Gastroesophageal sphincter (tissue), 4 donors: ENCODE results near the gene TPM4. TPM values are rescaled to one million over a fixed set of nuclear protein-coding genes. Genes with fewer than 3 reads are reported as not detected.

Experiments used
- ATAC-seq: fragments of 150-250 bp; one replicate; pipeline ENCODE4 v1.9.1; 2016; ENCODE audit warnings: mild to moderate bottlenecking, moderate library complexity
- H3K27ac ChIP-seq, 4 donors: fragments of 200-600 bp; sonication (generic) in 3 of 4; 1 replicate in 3 of 4; 2 replicates in 1 of 4; pipeline ENCODE4 v1.5.1; 2016 to 2019
- H3K27me3 ChIP-seq: fragments of 200-600 bp; sonication (generic); one replicate; pipeline ENCODE4 v1.5.1; 2019
- H3K36me3 ChIP-seq, 2 donors: fragments of 200-600 bp; sonication (generic); one replicate each; pipeline ENCODE4 v1.5.1; 2019; ENCODE audit warnings: control low read depth in 1 of 2
- H3K4me1 ChIP-seq, 3 donors: fragments of 200-600 bp; sonication (generic); 1 replicate in 2 of 3; 2 replicates in 1 of 3; pipeline ENCODE4 v1.5.1; 2016 to 2019; ENCODE audit warnings: control low read depth in 2 of 3
- H3K4me3 ChIP-seq, 2 donors: fragments of 200-600 bp; sonication (generic); one replicate each; pipeline ENCODE4 v1.5.1; 2019; ENCODE audit warnings: mild to moderate bottlenecking in 1 of 2, moderate library complexity in 1 of 2
- H3K9me3 ChIP-seq, 3 donors: fragments of 200-600 bp; sonication (generic); one replicate each; pipeline ENCODE4 v1.5.1; 2017 to 2019; ENCODE audit warnings: control low read depth in 2 of 3
- EP300 ChIP-seq: sonication (generic); formaldehyde crosslinking; IDR thresholded peaks from one replicate; pipeline ENCODE4 v1.6.1; 2017; ENCODE audit warnings: antibody characterized with exemption, mild to moderate bottlenecking
- POLR2A ChIP-seq, 2 donors: fragments of 450-650 bp; IDR thresholded peaks; one replicate each; pipeline ENCODE4 v1.6.1; 2017; ENCODE audit warnings: antibody characterized with exemption in 2 of 2, mild to moderate bottlenecking in 2 of 2, moderate library complexity in 1 of 2
- POLR2AphosphoS5 ChIP-seq: sonication (generic); formaldehyde crosslinking; IDR thresholded peaks from one replicate; pipeline ENCODE4 v1.6.1; 2017; ENCODE audit warnings: antibody characterized with exemption
- WGBS, 2 donors: methylation state at CpG; one replicate each; pipeline ENCODE4 v1.1.5; 2018; ENCODE audit warnings: low coverage in 1 of 2; 5-methylcytosine and 5-hydroxymethylcytosine counted together
- total RNA-seq, 4 donors: library from RNA; depleted of rRNA; stranded (reverse); fragments of >200 nt; gene quantifications; one replicate each; pipeline ENCODE4 v1.1.0, GENCODE V29; 2016
- TF ChIP-seq, protein P1 (sequence below), 4 experiments: fragments of 200-600 bp in 2 of 4; fragments of 450-650 bp in 2 of 4; sonication (generic) in 1 of 4; IDR thresholded peaks; one replicate each; pipeline ENCODE4 v1.5.1; 2017 to 2019; ENCODE audit warnings: antibody characterized with exemption in 4 of 4, mild to moderate bottlenecking in 2 of 4, moderate library complexity in 2 of 4

Gene TPM4
- total RNA-seq, 4 donors from 2014 or later: 351 to 486 (median 404) TPM

DNA sequence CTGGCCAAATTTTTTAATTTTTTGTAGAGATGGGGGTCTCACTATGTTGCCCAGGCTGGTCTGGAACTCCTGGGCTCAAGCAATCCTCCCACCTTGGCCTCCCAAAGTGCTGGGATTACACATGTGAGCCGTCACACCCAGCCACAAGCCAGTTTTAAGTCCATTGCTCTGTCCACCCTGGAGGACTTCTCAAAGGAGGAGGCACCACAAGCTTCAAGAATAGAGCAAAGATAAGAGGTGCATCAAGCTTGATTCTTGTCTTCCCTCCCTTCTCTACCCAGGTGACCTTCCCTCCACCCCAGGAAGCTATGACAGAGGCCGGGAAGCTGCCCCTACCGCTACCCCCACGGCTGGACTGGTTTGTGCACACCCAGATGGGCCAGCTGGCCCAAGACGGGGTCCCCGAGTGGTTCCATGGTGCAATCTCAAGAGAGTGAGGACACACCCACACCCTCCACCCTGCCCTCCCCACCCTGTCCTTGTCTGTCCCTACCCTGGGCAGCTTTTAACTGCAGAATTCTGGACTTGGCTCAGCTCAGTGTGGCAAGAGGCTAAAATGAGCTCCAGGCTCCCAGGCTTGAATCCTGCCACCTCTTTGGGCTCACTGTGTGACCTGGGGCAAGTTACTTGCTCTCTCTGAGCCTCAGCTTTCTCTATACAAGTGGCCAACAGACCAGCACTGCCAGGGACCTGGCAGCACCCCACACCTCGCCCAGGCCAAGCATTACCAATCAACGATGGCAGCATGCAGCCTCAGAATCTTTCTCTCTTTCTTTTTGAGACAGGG is 72.3 kb downstream of the TPM4 start:
- H3K27ac ChIP-seq: no peak overlapping the region
- H3K27me3 ChIP-seq: peaks cover 6% of the 10 kb centered on the region
- no peak overlapping the region for H3K4me3 ChIP-seq
- WGBS, 2 donors: 92% methylated on average over 2 of the region's 8 CpGs; no CpG with 5 or more reads in 1 of the 2 donors
- H3K9me3 ChIP-seq: no peaks in the 10 kb centered on the region
- no peak for ATAC-seq
- H3K4me1 ChIP-seq: no peaks in the 10 kb centered on the region
- no peaks in the 10 kb centered on the region for H3K36me3 ChIP-seq
- TF ChIP-seq POLR2AphosphoS5 (no peak), EP300 (no peak), POLR2A (IDR thresholded peaks at IDR 0.05) (no peak)
- TF ChIP-seq, protein P1, sequence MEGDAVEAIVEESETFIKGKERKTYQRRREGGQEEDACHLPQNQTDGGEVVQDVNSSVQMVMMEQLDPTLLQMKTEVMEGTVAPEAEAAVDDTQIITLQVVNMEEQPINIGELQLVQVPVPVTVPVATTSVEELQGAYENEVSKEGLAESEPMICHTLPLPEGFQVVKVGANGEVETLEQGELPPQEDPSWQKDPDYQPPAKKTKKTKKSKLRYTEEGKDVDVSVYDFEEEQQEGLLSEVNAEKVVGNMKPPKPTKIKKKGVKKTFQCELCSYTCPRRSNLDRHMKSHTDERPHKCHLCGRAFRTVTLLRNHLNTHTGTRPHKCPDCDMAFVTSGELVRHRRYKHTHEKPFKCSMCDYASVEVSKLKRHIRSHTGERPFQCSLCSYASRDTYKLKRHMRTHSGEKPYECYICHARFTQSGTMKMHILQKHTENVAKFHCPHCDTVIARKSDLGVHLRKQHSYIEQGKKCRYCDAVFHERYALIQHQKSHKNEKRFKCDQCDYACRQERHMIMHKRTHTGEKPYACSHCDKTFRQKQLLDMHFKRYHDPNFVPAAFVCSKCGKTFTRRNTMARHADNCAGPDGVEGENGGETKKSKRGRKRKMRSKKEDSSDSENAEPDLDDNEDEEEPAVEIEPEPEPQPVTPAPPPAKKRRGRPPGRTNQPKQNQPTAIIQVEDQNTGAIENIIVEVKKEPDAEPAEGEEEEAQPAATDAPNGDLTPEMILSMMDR (IDR thresholded peaks at IDR 0.05): no peak

Other genes with a start within 250 kb of the TPM4 start
- gene CYP4F2, start 178.4 kb upstream of the TPM4 start, total RNA-seq: not detected
- gene CYP4F11, start 142.0 kb upstream of the TPM4 start, total RNA-seq: 1 to 10 TPM in 2 of 4 donors, not detected in 2; 2.3 TPM
- not detected for gene OR10H4, start 127.5 kb upstream of the TPM4 start, total RNA-seq
- 10 to 100 TPM; 32.4 to 52.5 (median 44.9) TPM for gene RAB8A, start 35.4 kb downstream of the TPM4 start, total RNA-seq
- gene HSH2D, start 67.2 kb downstream of the TPM4 start, total RNA-seq: under 1 TPM in 2 of 4 donors, not detected in 2; 0.87 to 0.94 TPM
- not detected for gene CIB3, start 97.0 kb downstream of the TPM4 start, total RNA-seq
- 100 to 1,000 TPM in 2 of 4 donors, 10 to 100 TPM in 2; 90.1 to 126 (median 104) TPM for gene FAM32A, start 108.9 kb downstream of the TPM4 start, total RNA-seq
- 100 to 1,000 TPM in 2 of 4 donors, 10 to 100 TPM in 2; 62.0 to 140 (median 105) TPM for gene AP1M1, start 121.4 kb downstream of the TPM4 start, total RNA-seq
- 10 to 100 TPM; 29.4 to 40.0 (median 34.9) TPM for gene KLF2, start 248.3 kb downstream of the TPM4 start, total RNA-seq